HUES6 (cell line): ENCODE measurements around the gene SLC3A2.
"Not testable (repeated sequence)": the region's sequence is repeated elsewhere in the genome, so short reads cannot be mapped to it uniquely, and the experiment has no call there.

Source experiments
- H3K27ac ChIP-seq: 2 replicates; pipeline ENCODE4 v1.7.0; 2013; ENCODE audit warnings: low read depth, mild to moderate bottlenecking, low read length, inconsistent platforms
- H3K27me3 ChIP-seq: 2 replicates; pipeline ENCODE4 v1.6.1; 2013; ENCODE audit warnings: low read length; ENCODE audit not compliant: control insufficient read depth, insufficient read depth
- H3K36me3 ChIP-seq: 2 replicates; pipeline ENCODE4 v1.6.1; 2013; ENCODE audit warnings: low read length; ENCODE audit not compliant: control insufficient read depth, insufficient read depth
- H3K4me1 ChIP-seq: 2 replicates; pipeline ENCODE4 v1.6.1; 2013; ENCODE audit warnings: low read length; ENCODE audit not compliant: control insufficient read depth, insufficient read depth
- H3K4me3 ChIP-seq: 2 replicates; pipeline ENCODE4 v1.5.1; 2013; ENCODE audit warnings: low read depth, low read length
- H3K9ac ChIP-seq: one replicate; pipeline ENCODE4 v1.6.1; 2013; ENCODE audit warnings: mild to moderate bottlenecking, low read length
- H3K9me3 ChIP-seq: 2 replicates; pipeline ENCODE4 v1.6.1; 2013; ENCODE audit warnings: low read depth, low read length; ENCODE audit not compliant: control insufficient read depth, insufficient read depth

SLC3A2 gene

GRCh38 chr11:62880803-62881578 lies at the start of gene SLC3A2:
Gene SLC3A2 (plus strand): TSS chr11:62880896. CDS start chr11:62881024, 128 bp downstream.
- Histone ChIP-seq H3K4me3 (peak within 1 kb of the TSS; percentile 93), H3K9me3 (no peaks in the 10 kb centered on the region), H3K36me3 (peaks cover 85% of the 10 kb centered on the region), H3K27ac (peak within 1 kb of the TSS; percentile 98), H3K9ac (peak within 1 kb of the TSS; percentile 98), H3K27me3 (no peaks in the 10 kb centered on the region), H3K4me1 (peaks cover 39% of the 10 kb centered on the region)

- Histone ChIP-seq H3K9me3 (no peaks in the 10 kb centered on the region), H3K9ac (peak overlapping the region; percentile 97), H3K27ac (peak overlapping the region; percentile 97; the same call in 1 of the 2 replicates), H3K27me3 (no peaks in the 10 kb centered on the region), H3K4me3 (peak overlapping the region; percentile 92), H3K4me1 (peaks cover 4% of the 10 kb centered on the region; the same call in 1 of the 2 replicates), H3K36me3 (peaks cover 48% of the 10 kb centered on the region)
These were observed 49.7 kb upstream of the SLC3A2 start for GRCh38 chr11:62830904-62831519.

GRCh38 chr11:62831520-62832335 lies 49.0 kb upstream of the SLC3A2 start, which contains the start of gene STX5:
Gene STX5 (minus strand): TSS chr11:62832051. CDS start chr11:62831243, 808 bp downstream.
- peak within 1 kb of the TSS; percentile 92 for H3K4me3 ChIP-seq
- H3K9ac ChIP-seq: peak within 1 kb of the TSS; percentile 97
- no peaks in the 10 kb centered on the region for H3K9me3 ChIP-seq
- no peaks in the 10 kb centered on the region for H3K27me3 ChIP-seq
- peaks cover 53% of the 10 kb centered on the region for H3K36me3 ChIP-seq
- H3K4me1 ChIP-seq: peaks cover 4% of the 10 kb centered on the region; the same call in 1 of the 2 replicates
- H3K27ac ChIP-seq: peak within 1 kb of the TSS; percentile 97

- Histone ChIP-seq H3K27ac (peak within 1 kb of the TSS; percentile 97), H3K9ac (peak within 1 kb of the TSS; percentile 97), H3K27me3 (no peaks in the 10 kb centered on the region), H3K4me3 (peak within 1 kb of the TSS; percentile 92), H3K9me3 (no peaks in the 10 kb centered on the region), H3K36me3 (peaks cover 50% of the 10 kb centered on the region), H3K4me1 (peaks cover 4% of the 10 kb centered on the region; the same call in 1 of the 2 replicates)
These were observed 48.1 kb upstream of the SLC3A2 start, which contains the start of gene TEX54 for GRCh38 chr11:62832336-62833234. Gene TEX54 (minus strand): TSS chr11:62832841.

- H3K36me3 ChIP-seq: peaks cover 43% of the 10 kb centered on the region
- H3K27ac ChIP-seq: no peak overlapping the region
- no peaks in the 10 kb centered on the region for H3K27me3 ChIP-seq
- H3K9me3 ChIP-seq: no peaks in the 10 kb centered on the region
- H3K9ac ChIP-seq: no peak overlapping the region
- H3K4me3 ChIP-seq: no peak overlapping the region
- peaks cover 4% of the 10 kb centered on the region; the same call in 1 of the 2 replicates for H3K4me1 ChIP-seq
These were observed 45.4 kb upstream of the SLC3A2 start for GRCh38 chr11:62835336-62835735.

- peak within 1 kb of the TSS; percentile 83 for H3K4me3 ChIP-seq
- no peaks in the 10 kb centered on the region for H3K27me3 ChIP-seq
- peaks cover 6% of the 10 kb centered on the region; the same call in 1 of the 2 replicates for H3K4me1 ChIP-seq
- peak within 1 kb of the TSS; percentile 69 for H3K27ac ChIP-seq
- peaks cover 33% of the 10 kb centered on the region for H3K36me3 ChIP-seq
- H3K9me3 ChIP-seq: no peaks in the 10 kb centered on the region
- peak within 1 kb of the TSS; percentile 94 for H3K9ac ChIP-seq
These were observed 41.4 kb upstream of the SLC3A2 start, which contains the start of gene WDR74 for GRCh38 chr11:62839050-62839945. Gene WDR74 (minus strand): TSS chr11:62839590. CDS start chr11:62839570, 20 bp downstream.

- Histone ChIP-seq H3K27ac (peak overlapping the region; percentile 69; the same call in 1 of the 2 replicates), H3K9ac (peak overlapping the region; percentile 94), H3K4me3 (peak overlapping the region; percentile 83), H3K36me3 (peaks cover 18% of the 10 kb centered on the region)
- not testable (repeated sequence) for H3K4me1 ChIP-seq, H3K9me3 ChIP-seq, H3K27me3 ChIP-seq
These were observed 39.9 kb upstream of the SLC3A2 start for GRCh38 chr11:62840721-62841360.

- H3K9me3 ChIP-seq: no peaks in the 10 kb centered on the region
- H3K9ac ChIP-seq: peak overlapping the region; percentile 96
- H3K27me3 ChIP-seq: no peaks in the 10 kb centered on the region
- peaks cover 10% of the 10 kb centered on the region for H3K36me3 ChIP-seq
- peak overlapping the region; percentile 99 for H3K27ac ChIP-seq
- H3K4me1 ChIP-seq: peaks cover 6% of the 10 kb centered on the region; the same call in 1 of the 2 replicates
- H3K4me3 ChIP-seq: peak overlapping the region; percentile 55
These were observed 39.1 kb upstream of the SLC3A2 start for GRCh38 chr11:62841361-62842170.
